ENCODE measurements around the gene BTBD6. TPM values are rescaled to one million over a fixed set of nuclear protein-coding genes. Genes with fewer than 3 reads are reported as not detected.

BTBD6 gene
- total and polyA plus RNA-seq, 9 of the 15 experiments (the other 6 are each of a cell fraction or from before 2014, with no cell fraction given), result not detected

GRCh38 chr14:105227346-105227745 is 21.0 kb upstream of the BTBD6 start:
- FAIRE-seq, result no peak
- intact Hi-C loops (cut with micrococcal nuclease) (no loop called here), in situ Hi-C loops (cut with MboI) (no loop called here)
- Histone ChIP-seq H3K27me3 (ENCODE audit: control insufficient read depth in 2 of 2, insufficient read depth in 2 of 2, low read length in 2 of 2) (no peaks in the 10 kb centered on the region), H3K36me3 (ENCODE audit: control insufficient read depth, insufficient read depth, low read length) (peaks cover 10% of the 10 kb centered on the region; the same call in 1 of the 3 replicates), H3K4me2 (ENCODE audit: insufficient read depth, low read length) (no peak overlapping the region), H3K27ac (ENCODE audit: extremely low read depth, low read depth, low read length) (no peak overlapping the region), H3K79me2 (ENCODE audit: control insufficient read depth, insufficient read depth, low read length) (no peaks in the 10 kb centered on the region), H3K9ac (ENCODE audit: insufficient read depth in 1 of 2, low read depth in 2 of 2, low read length in 2 of 2) (no peak overlapping the region), H3K9me1 (ENCODE audit: control insufficient read depth, insufficient read depth, low read length) (no peaks in the 10 kb centered on the region), H3K9me3 (replicated peaks; ENCODE audit: control insufficient read depth, insufficient read depth, low read depth, low read length) (no peaks in the 10 kb centered on the region; the same call in 1 of the 2 replicates), H3K4me1 (replicated peaks in 1 of 2; ENCODE audit: control insufficient read depth in 2 of 2, insufficient read depth in 2 of 2, low read length in 2 of 2) (no peaks in the 10 kb centered on the region), H2AFZ (ENCODE audit: low read depth, low read length) (no peak overlapping the region), H3K4me3 (no peak overlapping the region), H4K20me1 (replicated peaks; ENCODE audit: control insufficient read depth, insufficient read depth, low read length) (no peaks in the 10 kb centered on the region)
- ChIA-PET CTCF (ENCODE audit: low intra/inter-chr PET ratio) (no interaction called here), POLR2A (no interaction called here)
- no TSS peak for BruUV-seq (replicated peaks)
- WGBS (ENCODE audit: insufficient coverage, low coverage, missing lambda C conversion rate), result 86% methylated on average over 8 of the region's 14 CpGs
- no peak for ATAC-seq
- no peak for DNase-seq (ENCODE audit: extremely low read depth in 1 of 4, low spot score in 3 of 4)
- TF ChIP-seq, protein P1, sequence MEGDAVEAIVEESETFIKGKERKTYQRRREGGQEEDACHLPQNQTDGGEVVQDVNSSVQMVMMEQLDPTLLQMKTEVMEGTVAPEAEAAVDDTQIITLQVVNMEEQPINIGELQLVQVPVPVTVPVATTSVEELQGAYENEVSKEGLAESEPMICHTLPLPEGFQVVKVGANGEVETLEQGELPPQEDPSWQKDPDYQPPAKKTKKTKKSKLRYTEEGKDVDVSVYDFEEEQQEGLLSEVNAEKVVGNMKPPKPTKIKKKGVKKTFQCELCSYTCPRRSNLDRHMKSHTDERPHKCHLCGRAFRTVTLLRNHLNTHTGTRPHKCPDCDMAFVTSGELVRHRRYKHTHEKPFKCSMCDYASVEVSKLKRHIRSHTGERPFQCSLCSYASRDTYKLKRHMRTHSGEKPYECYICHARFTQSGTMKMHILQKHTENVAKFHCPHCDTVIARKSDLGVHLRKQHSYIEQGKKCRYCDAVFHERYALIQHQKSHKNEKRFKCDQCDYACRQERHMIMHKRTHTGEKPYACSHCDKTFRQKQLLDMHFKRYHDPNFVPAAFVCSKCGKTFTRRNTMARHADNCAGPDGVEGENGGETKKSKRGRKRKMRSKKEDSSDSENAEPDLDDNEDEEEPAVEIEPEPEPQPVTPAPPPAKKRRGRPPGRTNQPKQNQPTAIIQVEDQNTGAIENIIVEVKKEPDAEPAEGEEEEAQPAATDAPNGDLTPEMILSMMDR (IDR thresholded peaks at IDR 0.05 in 2 of 3, conservative IDR thresholded peaks at IDR 0.05 in 1 of 3; ENCODE audit: insufficient read depth in 2 of 3, low read depth in 1 of 3, low read length in 3 of 3), result no peak
- no peak for TF ChIP-seq EWSR1 (IDR thresholded peaks at IDR 0.05; ENCODE audit: borderline replicate concordance, low read depth, partially characterized antibody)
- no peak for TF ChIP-seq FOXK2 (conservative IDR thresholded peaks at IDR 0.05 in 1 of 2, IDR thresholded peaks at IDR 0.05 in 1 of 2; ENCODE audit: low read depth in 2 of 2)
- no peak for TF ChIP-seq NKRF (IDR thresholded peaks at IDR 0.05; ENCODE audit: borderline replicate concordance)
- TF ChIP-seq RBBP5 (IDR thresholded peaks at IDR 0.05; ENCODE audit: borderline replicate concordance, insufficient read depth, low read length, poor library complexity, severe bottlenecking), result no peak
- TF ChIP-seq ZNF384 (IDR thresholded peaks at IDR 0.05; ENCODE audit: low read depth, low read length), result no peak
- no peak for TF ChIP-seq ZNF644 (tag; IDR thresholded peaks at IDR 0.05; ENCODE audit: low read depth)
- TF ChIP-seq JUN (IDR thresholded peaks at IDR 0.05; ENCODE audit: borderline replicate concordance, low read depth, low read length), result no peak
- TF ChIP-seq JUN (CRISPR knock-in tag; IDR thresholded peaks at IDR 0.05; ENCODE audit: borderline replicate concordance), result no peak
- no peak for TF ChIP-seq POLR2AphosphoS2 (IDR thresholded peaks at IDR 0.05; ENCODE audit: low read length)
- TF ChIP-seq SPI1 (IDR thresholded peaks at IDR 0.05; ENCODE audit: borderline replicate concordance, low read depth, low read length), result no peak
- no peak for TF ChIP-seq THAP7 (CRISPR knock-in tag; IDR thresholded peaks at IDR 0.05)
- TF ChIP-seq RNF219 (CRISPR knock-in tag; IDR thresholded peaks at IDR 0.05), result no peak
- TF ChIP-seq, protein P2, sequence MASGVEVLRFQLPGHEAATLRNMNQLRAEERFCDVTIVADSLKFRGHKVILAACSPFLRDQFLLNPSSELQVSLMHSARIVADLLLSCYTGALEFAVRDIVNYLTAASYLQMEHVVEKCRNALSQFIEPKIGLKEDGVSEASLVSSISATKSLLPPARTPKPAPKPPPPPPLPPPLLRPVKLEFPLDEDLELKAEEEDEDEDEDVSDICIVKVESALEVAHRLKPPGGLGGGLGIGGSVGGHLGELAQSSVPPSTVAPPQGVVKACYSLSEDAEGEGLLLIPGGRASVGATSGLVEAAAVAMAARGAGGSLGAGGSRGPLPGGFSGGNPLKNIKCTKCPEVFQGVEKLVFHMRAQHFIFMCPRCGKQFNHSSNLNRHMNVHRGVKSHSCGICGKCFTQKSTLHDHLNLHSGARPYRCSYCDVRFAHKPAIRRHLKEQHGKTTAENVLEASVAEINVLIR (CRISPR knock-in tag; IDR thresholded peaks at IDR 0.05), result no peak
- TF ChIP-seq ZFPM2 (CRISPR knock-in tag; IDR thresholded peaks at IDR 0.05), result no peak
